ENCODE results near the gene CHD5.

DNA sequence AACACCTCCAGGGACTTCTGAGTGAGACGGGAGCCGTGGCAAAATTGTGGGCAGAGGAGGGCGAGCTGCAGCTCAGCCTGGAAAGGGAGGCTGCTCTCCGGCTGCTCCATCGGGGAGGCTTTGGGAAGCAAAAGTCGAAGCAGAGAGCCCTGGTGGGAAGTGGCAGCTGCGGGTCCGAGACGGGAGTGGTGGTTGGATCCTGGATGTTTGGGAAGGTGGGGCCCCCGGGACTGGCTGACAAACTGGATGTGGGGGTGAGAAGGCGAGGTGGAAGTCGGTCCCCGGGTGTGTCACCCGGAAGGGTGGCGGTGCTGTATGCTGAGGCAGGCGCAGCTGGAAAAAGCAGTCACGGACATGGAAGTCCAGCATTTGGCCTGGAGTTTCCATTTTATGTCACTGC is 82.3 kb downstream of the CHD5 start:
- TF ChIP-seq, protein P1, sequence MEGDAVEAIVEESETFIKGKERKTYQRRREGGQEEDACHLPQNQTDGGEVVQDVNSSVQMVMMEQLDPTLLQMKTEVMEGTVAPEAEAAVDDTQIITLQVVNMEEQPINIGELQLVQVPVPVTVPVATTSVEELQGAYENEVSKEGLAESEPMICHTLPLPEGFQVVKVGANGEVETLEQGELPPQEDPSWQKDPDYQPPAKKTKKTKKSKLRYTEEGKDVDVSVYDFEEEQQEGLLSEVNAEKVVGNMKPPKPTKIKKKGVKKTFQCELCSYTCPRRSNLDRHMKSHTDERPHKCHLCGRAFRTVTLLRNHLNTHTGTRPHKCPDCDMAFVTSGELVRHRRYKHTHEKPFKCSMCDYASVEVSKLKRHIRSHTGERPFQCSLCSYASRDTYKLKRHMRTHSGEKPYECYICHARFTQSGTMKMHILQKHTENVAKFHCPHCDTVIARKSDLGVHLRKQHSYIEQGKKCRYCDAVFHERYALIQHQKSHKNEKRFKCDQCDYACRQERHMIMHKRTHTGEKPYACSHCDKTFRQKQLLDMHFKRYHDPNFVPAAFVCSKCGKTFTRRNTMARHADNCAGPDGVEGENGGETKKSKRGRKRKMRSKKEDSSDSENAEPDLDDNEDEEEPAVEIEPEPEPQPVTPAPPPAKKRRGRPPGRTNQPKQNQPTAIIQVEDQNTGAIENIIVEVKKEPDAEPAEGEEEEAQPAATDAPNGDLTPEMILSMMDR (IDR thresholded peaks at IDR 0.05), result no peak
- TF ChIP-seq POLR2A (IDR thresholded peaks at IDR 0.05), result no peak

All from esophagus squamous epithelium (tissue), 4 donors.